ENCODE results near the gene CLPX.

DNA sequence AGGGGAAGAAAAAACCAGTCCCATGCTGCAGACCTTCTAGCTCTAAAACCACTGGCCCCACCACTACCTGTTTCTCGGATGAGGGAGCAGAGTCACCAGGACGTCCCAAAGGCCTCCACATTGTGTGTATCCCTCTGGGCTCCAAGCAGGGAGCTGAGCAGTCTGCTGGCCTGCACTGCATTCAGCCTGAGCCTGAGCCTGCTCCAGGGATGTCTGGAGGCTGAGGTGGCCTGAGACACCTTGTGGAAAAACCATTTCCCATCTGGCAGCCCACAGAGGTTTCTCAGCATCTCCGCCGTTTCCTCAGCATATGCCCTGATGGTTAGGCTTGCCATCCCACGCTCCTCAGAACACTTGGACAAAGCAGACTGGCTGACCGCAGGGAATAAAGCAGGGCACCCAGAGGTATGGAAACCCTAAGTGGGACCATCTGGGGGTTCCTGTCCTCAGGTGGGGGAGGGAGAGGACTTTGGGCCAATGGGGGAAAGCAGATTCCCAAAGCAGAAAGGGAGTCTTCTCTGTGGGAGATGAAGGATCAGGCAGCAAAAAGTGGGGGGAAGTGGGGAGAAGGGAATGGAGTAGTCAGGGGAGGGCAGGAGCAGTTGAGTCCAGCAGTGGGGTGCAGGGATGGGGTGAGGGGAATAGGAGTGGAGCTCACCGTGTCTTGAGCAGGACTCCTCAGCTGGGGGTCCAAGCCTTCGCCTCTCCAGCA, 25.8 kb upstream of the CLPX start, which contains the start of gene CILP:
- no peak for TF ChIP-seq ZNF274 (IDR thresholded peaks at IDR 0.05; ENCODE audit: low read depth, low read length)
- no peak for TF ChIP-seq YY1 (IDR thresholded peaks at IDR 0.05; ENCODE audit: insufficient read depth, insufficient read length)

Data from NT2/D1 (cell line).